CD8-positive, alpha-beta memory T cell (primary cell): ENCODE results near the gene STPG3. TPM values are rescaled to one million over a fixed set of nuclear protein-coding genes. Genes with fewer than 3 reads are reported as not detected.
A peak's percentile ranks its signal among the peaks of the same experiment; 100 is the strongest.

ENCODE experiments used
- CTCF ChIA-PET: fragments of 350-600 bp; sonication (Branson Sonifier 250); formaldehyde crosslinking; loops from one replicate; lab custom pipeline; 2021; ENCODE audit warnings: antibody characterized with exemption; lab: Charles Lee
- POLR2A ChIA-PET: fragments of 350-600 bp; sonication (Branson Sonifier 250); formaldehyde crosslinking; loops from one replicate; lab custom pipeline; 2021; ENCODE audit warnings: antibody characterized with exemption; lab: Charles Lee
- DNase-seq, 5 donors: peaks; one replicate each; pipeline versions ENCODE4 v3.0.0 to v3.0.0-alpha.2; 2020 to 2022; ENCODE audit warnings: mixed read lengths in 1 of 5
- H3K27ac ChIP-seq: one replicate; pipeline ENCODE4 v1.7.0; 2013; ENCODE audit warnings: low read depth, mild to moderate bottlenecking, low read length, moderate library complexity
- H3K27me3 ChIP-seq: 2 replicates; pipeline ENCODE4 v1.7.0; 2013; ENCODE audit warnings: low read length, mild to moderate bottlenecking; ENCODE audit not compliant: insufficient read depth, poor library complexity, severe bottlenecking
- H3K36me3 ChIP-seq: 2 replicates; pipeline ENCODE4 v1.7.0; 2013; ENCODE audit warnings: mild to moderate bottlenecking, low read length, moderate library complexity; ENCODE audit not compliant: insufficient read depth
- H3K4me1 ChIP-seq: 2 replicates; pipeline ENCODE4 v1.7.0; 2013; ENCODE audit warnings: mild to moderate bottlenecking, low read length, moderate library complexity; ENCODE audit not compliant: insufficient read depth
- H3K4me3 ChIP-seq: 2 replicates; pipeline ENCODE4 v1.7.0; 2013; ENCODE audit warnings: mild to moderate bottlenecking, low read length
- H3K9me3 ChIP-seq: 2 replicates; pipeline ENCODE4 v1.7.0; 2013; ENCODE audit warnings: mild to moderate bottlenecking, low read length
- H3K27ac Mint-ChIP-seq, 8 donors: one replicate each; pipeline ENCODE4 v1.8.0; 2020 to 2021; ENCODE audit warnings: mixed read lengths in 8 of 8, mild to moderate bottlenecking in 6 of 8, inconsistent platforms in 3 of 8, moderate library complexity in 3 of 8
- H3K27me3 Mint-ChIP-seq, 2 donors: one replicate each; pipeline ENCODE4 v1.8.0; 2020 to 2021; ENCODE audit warnings: mixed read lengths in 2 of 2, mild to moderate bottlenecking in 1 of 2, moderate library complexity in 1 of 2
- H3K36me3 Mint-ChIP-seq, 3 donors: one replicate each; pipeline ENCODE4 v1.8.0; 2020 to 2021; ENCODE audit warnings: mixed read lengths in 3 of 3, inconsistent platforms in 1 of 3, mild to moderate bottlenecking in 1 of 3
- H3K4me1 Mint-ChIP-seq, 3 donors: one replicate each; pipeline ENCODE4 v1.8.0; 2020 to 2021; ENCODE audit warnings: mixed read lengths in 3 of 3, inconsistent platforms in 1 of 3, mild to moderate bottlenecking in 1 of 3
- H3K4me3 Mint-ChIP-seq, 7 donors: one replicate each; pipeline ENCODE4 v1.8.0; 2020 to 2021; ENCODE audit warnings: mixed read lengths in 7 of 7, mild to moderate bottlenecking in 6 of 7, moderate library complexity in 4 of 7, inconsistent platforms in 2 of 7
- H3K9me3 Mint-ChIP-seq, 5 donors: one replicate each; pipeline ENCODE4 v1.8.0; 2020 to 2022; ENCODE audit warnings: mixed read lengths in 5 of 5, mild to moderate bottlenecking in 3 of 5, moderate library complexity in 2 of 5, inconsistent platforms in 1 of 5
- polyA plus RNA-seq: library from polyadenylated mRNA; unstranded; fragments of 300-500 nt; fragmentation: Illumina TruSeq; gene quantifications from one replicate; pipeline ENCODE4 v1.2.3, GENCODE V29; 2021
- total RNA-seq, 2 experiments: library from RNA; stranded (reverse); gene quantifications; one replicate each; pipeline ENCODE4 v1.2.3, GENCODE V29; 2021

Gene STPG3
- total and polyA plus RNA-seq, 3 experiments from 2014 or later = 0.27 to 0.28 TPM; not detected in 1

DNA sequence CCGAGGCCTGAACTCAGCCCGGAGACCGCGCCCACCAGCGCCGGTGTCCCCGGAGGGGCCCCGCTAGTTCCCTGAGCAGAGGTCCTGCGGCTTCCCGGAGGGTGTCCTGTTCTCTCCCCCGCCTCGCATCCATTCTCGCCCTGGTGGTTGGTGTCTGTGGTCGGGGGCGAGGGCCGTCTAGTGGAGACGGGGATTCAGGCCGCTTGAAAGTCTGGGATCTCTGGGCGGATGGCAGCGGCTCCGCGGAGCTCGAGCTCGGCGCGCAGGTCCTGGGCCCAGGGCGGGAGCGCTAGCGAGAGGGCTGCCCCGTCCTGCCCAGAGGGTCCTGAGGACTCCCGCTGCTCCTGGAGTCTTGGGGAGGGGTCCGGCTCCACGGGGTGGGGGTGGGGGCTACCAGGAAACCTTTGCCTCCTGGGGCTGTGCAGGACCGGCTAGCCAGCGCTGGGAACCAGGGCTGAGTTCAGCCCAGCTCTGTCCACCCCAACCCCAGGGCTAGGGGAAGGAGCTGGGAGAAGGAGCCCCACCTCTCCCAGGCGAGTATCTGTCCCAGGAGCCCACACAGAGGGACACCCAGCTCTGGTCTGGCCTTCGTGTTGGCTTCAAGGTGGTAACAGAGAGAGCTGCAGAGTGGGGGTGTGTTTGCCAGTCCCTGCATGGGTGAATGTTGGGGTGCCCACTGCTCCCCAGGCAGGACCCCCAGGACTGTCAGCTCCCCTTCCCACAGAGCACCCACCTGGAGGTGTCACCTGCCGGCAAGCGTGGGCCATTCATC, 30.4 kb downstream of the STPG3 start:
- no peaks in the 10 kb centered on the region for H3K27me3 ChIP-seq
- H3K27me3 Mint-ChIP-seq = peaks cover 4 to 5% of the 10 kb centered on the region in 2 donors
- no peaks in the 10 kb centered on the region for H3K36me3 ChIP-seq
- H3K4me1 ChIP-seq = peaks cover 11% of the 10 kb centered on the region
- peaks cover 0 to 8% (median 0%) of the 10 kb centered on the region in 5 donors for H3K9me3 Mint-ChIP-seq
- ChIA-PET CTCF (no interaction called here), POLR2A (no interaction called here)
- no peak overlapping the region for H3K27ac Mint-ChIP-seq
- H3K4me3 ChIP-seq = no peak overlapping the region
- no peak for DNase-seq
- H3K4me1 Mint-ChIP-seq = peaks cover 4 to 15% (median 6%) of the 10 kb centered on the region in 3 donors
- H3K4me3 Mint-ChIP-seq = no peak overlapping the region
- no peaks in the 10 kb centered on the region for H3K36me3 Mint-ChIP-seq
- H3K27ac ChIP-seq = no peak overlapping the region
- no peaks in the 10 kb centered on the region for H3K9me3 ChIP-seq

DNA sequence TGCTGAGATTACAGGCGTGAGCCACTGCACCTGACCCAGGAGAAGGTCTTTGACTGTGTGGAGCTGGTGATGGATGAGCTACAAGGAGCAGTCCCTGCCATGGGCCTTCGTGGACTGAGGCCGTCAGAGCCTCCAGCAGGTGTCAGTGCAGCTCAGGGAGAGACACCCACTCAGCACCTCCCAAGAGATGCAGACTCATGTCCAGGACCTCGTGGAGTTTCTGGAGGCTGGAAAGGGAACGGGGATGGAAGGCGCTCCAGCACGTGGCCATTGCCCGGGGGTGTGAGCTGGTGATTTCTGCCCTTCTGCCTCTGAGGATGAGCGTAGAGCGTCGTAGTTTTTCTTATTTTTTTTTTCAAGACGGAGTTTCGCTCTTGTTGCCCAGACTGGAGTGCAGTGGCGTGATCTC, 35.9 kb downstream of the STPG3 start:
- H3K27ac ChIP-seq = no peak overlapping the region

DNA sequence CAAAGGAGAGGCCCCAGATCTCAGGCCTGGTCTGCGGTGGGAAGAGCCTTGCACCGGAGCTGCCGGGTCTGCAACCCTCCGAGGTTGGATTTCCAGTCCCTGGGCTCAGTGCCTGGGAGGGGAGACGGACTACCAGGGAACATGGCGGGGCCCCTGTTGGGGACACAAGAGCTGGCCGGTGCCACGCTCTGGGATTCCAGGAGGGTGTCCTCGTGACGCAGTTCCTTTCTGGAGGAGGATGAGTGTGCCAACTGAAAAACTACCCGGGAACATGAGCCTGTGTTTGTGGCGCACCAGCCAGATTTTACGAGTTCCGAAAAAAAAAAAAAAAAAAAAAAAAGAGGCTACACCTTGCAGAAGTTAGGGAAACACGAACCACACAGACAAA, 42.0 kb downstream of the STPG3 start:
- H3K27me3 Mint-ChIP-seq = peaks cover 24 to 32% of the 10 kb centered on the region in 2 donors
- CTCF ChIA-PET = interaction anchor here (0.6 to 0.9 kb wide), 2 partner anchors 13 to 56 kb away, joined by 3 read pairs; no protein-coding TSS in a partner anchor
- peak overlapping the region in 1 of 8 donors; percentile 6 for H3K27ac Mint-ChIP-seq

More for the DNA sequence above, 35.9 kb downstream of the STPG3 start:
- H3K9me3 Mint-ChIP-seq = peaks cover 0 to 8% (median 0%) of the 10 kb centered on the region in 5 donors
- CTCF ChIA-PET = interaction anchor here (1.0 to 1.2 kb wide), 2 partner anchors 10 to 241 kb away, joined by 3 read pairs; no protein-coding TSS in a partner anchor
- peaks cover 0 to 4% (median 2%) of the 10 kb centered on the region in 3 donors for H3K4me1 Mint-ChIP-seq
- peaks cover 2 to 7% of the 10 kb centered on the region in 2 donors for H3K27me3 Mint-ChIP-seq
- DNase-seq = no peak
- H3K4me3 Mint-ChIP-seq = no peak overlapping the region
- H3K4me1 ChIP-seq = no peaks in the 10 kb centered on the region
- no peaks in the 10 kb centered on the region for H3K36me3 ChIP-seq
- H3K36me3 Mint-ChIP-seq = no peaks in the 10 kb centered on the region
- no peaks in the 10 kb centered on the region for H3K9me3 ChIP-seq
- H3K27ac Mint-ChIP-seq = no peak overlapping the region
- no peak overlapping the region for H3K4me3 ChIP-seq
- H3K27me3 ChIP-seq = no peaks in the 10 kb centered on the region
- POLR2A ChIA-PET = no interaction called here

DNA sequence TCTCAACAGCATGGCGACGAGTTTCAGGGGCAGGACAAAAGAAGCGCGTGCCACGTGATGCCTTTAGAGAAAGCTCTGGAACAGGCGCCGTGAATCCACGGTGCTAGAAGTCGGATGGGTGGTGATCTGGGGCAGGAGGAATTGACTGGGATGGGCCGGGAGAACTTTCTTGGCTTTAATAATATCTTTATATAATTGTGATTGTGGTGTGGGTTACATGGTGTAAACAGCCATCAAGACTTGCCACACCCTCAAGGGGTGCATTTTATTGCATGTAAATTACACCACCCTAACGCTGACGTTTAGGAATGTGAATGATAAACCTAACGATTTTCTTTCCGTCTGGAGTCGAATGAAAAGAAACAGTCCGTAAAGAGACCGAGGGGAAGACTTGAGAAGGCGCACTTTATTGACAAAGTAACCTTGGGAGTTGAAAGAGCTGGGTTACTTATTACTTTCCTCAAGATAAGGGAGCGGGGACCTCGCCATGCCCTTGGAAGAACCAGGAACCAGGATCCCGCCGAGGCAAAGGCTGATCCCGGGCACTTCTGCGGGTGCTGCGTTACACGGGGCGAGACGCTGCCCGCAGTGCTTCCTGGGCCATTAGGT, 42.5 kb downstream of the STPG3 start:
- Mint-ChIP-seq H3K4me3 (peak overlapping the region in 1 of 7 donors; percentile 67), H3K27ac (peak overlapping the region in 1 of 8 donors; percentile 6), H3K9me3 (peaks cover 0 to 5% (median 0%) of the 10 kb centered on the region in 5 donors), H3K4me1 (peaks cover 0 to 9% (median 5%) of the 10 kb centered on the region in 3 donors), H3K27me3 (peaks cover 27 to 32% of the 10 kb centered on the region in 2 donors), H3K36me3 (no peaks in the 10 kb centered on the region)
- peaks cover 40% of the 10 kb centered on the region for H3K27me3 ChIP-seq
- ChIA-PET POLR2A (no interaction called here), CTCF (interaction anchor here (0.9 kb wide), 1 partner anchor 13 kb away, joined by 3 read pairs; no protein-coding TSS in a partner anchor)
- H3K4me3 ChIP-seq = no peak overlapping the region
- H3K27ac ChIP-seq = no peak overlapping the region
- no peaks in the 10 kb centered on the region for H3K9me3 ChIP-seq
- DNase-seq = no peak
- H3K36me3 ChIP-seq = no peaks in the 10 kb centered on the region
- H3K4me1 ChIP-seq = peaks cover 7% of the 10 kb centered on the region

More for the DNA sequence above, 42.0 kb downstream of the STPG3 start:
- H3K27me3 ChIP-seq = peaks cover 35% of the 10 kb centered on the region
- Mint-ChIP-seq H3K36me3 (no peaks in the 10 kb centered on the region), H3K4me1 (peaks cover 0 to 9% (median 5%) of the 10 kb centered on the region in 3 donors), H3K4me3 (peak overlapping the region in 2 of 7 donors; percentile 23 to 67), H3K9me3 (peaks cover 0 to 5% (median 0%) of the 10 kb centered on the region in 5 donors)
- POLR2A ChIA-PET = no interaction called here
- H3K9me3 ChIP-seq = no peaks in the 10 kb centered on the region
- H3K27ac ChIP-seq = no peak overlapping the region
- no peak overlapping the region for H3K4me3 ChIP-seq
- H3K4me1 ChIP-seq = peaks cover 7% of the 10 kb centered on the region
- no peak for DNase-seq
- H3K36me3 ChIP-seq = no peaks in the 10 kb centered on the region

DNA sequence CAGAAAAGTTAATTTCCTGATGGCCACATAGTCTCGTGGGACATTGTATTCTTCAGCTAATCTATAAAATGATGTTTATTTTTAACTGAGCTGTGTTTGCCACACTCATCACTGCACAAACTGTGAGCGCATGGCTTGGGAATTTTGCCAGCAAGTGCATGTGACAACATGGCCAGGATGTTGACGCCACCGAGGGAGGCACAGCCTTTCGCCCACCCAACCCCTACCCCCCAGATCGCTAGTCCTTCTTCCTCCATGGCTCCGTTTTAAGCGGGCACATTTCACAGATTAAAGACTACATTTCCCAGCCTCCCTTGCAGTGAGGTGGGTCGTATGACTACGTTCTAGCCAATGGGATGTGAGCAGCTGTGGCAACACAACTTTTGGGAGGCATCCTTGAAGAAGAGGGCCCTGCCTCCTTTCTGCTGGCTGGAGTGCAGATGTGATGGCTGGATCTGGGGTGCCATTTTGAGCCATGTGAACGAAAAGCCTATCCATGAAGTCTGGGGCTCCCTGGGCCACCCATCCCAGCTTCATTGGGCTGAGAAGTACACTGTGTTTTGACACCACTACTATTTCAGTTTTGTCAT, 43.1 kb downstream of the STPG3 start:
- H3K27ac ChIP-seq = no peak overlapping the region
- H3K4me1 Mint-ChIP-seq = peaks cover 0 to 9% (median 5%) of the 10 kb centered on the region in 3 donors
- DNase-seq = no peak
- H3K9me3 ChIP-seq = no peaks in the 10 kb centered on the region
- H3K36me3 ChIP-seq = no peaks in the 10 kb centered on the region
- ChIA-PET CTCF (interaction anchor here (0.9 kb wide), 1 partner anchor 14 kb away, joined by 3 read pairs; no protein-coding TSS in a partner anchor), POLR2A (no interaction called here)
- peak overlapping the region in 1 of 8 donors; percentile 67 for H3K27ac Mint-ChIP-seq
- H3K4me3 ChIP-seq = no peak overlapping the region
- peaks cover 45% of the 10 kb centered on the region for H3K27me3 ChIP-seq
- H3K4me1 ChIP-seq = peaks cover 7% of the 10 kb centered on the region
- peaks cover 32 to 33% of the 10 kb centered on the region in 2 donors for H3K27me3 Mint-ChIP-seq
- H3K36me3 Mint-ChIP-seq = no peaks in the 10 kb centered on the region
- H3K9me3 Mint-ChIP-seq = peaks cover 0 to 5% (median 0%) of the 10 kb centered on the region in 5 donors
- peak overlapping the region; percentile 17 to 67 (median 45) for H3K4me3 Mint-ChIP-seq

DNA sequence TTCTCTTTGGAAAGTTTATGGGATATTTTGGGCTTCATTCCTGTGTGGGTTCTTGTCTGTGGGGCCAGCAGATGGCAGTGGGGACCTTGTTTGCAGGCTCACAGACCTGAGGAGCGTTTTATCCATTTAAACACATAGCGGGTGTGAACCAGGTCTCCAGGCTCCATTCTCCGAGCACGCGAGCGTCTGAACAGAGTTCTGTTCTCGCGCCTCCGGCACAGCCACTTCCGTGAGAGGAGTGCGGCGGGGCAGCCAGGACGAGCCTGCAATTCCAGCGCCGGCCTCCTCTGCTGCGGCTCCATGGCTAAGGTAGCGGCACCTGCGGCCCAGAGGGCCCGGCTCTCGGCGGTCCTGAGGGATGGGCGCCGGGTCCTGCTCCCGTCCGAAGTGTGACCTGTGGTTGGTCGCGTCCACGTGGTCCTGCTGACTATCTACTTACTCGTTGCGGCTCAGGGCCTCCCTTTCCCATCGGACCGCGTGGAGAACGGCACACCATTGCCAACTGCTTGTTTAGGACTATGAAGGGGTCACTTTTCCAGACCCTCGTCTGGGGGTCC, 43.7 kb downstream of the STPG3 start:
- H3K27ac ChIP-seq = no peak overlapping the region
- POLR2A ChIA-PET = no interaction called here
- peak overlapping the region; percentile 34 for H3K4me3 ChIP-seq
- peaks cover 0 to 9% (median 5%) of the 10 kb centered on the region in 3 donors for H3K4me1 Mint-ChIP-seq
- CTCF ChIA-PET = no interaction called here
- H3K36me3 ChIP-seq = no peaks in the 10 kb centered on the region
- H3K27me3 Mint-ChIP-seq = peaks cover 32 to 35% of the 10 kb centered on the region in 2 donors
- H3K4me1 ChIP-seq = peaks cover 7% of the 10 kb centered on the region
- peaks cover 49% of the 10 kb centered on the region for H3K27me3 ChIP-seq
- H3K4me3 Mint-ChIP-seq = peak overlapping the region; percentile 28 to 60 (median 44)
- peaks cover 0 to 5% (median 0%) of the 10 kb centered on the region in 5 donors for H3K9me3 Mint-ChIP-seq
- H3K36me3 Mint-ChIP-seq = no peaks in the 10 kb centered on the region
- no peak for DNase-seq
- H3K9me3 ChIP-seq = no peaks in the 10 kb centered on the region
- peak overlapping the region in 1 of 8 donors; percentile 67 for H3K27ac Mint-ChIP-seq

DNA sequence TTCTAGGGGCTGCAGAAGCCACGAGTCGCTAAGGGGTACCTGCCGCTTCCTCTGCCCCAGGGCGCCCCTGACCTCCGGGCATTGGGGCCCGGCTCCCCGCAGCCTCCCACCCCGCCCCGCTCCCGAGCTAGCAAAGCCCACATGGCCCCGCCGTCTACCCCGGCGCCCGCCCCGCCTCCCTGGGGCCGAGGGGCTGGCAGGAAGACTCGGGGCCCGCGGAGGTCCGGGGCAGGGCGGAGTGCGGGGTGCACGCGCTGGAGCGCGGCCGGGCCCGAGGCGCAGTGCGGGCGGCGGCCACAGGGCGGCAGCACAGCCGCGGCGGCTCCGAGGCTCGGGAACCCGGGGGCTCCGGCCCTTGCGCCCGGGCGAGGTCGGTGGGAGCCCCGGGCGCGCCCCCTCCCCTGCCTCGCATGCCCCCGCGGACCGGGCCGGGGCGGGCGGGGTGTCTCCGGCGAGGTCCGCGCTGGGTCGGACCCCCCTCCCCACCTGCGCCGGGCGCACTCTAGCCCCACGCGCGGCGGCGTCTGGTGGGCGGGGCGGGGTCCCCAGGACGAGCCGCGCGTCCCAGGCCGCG, 44.2 kb downstream of the STPG3 start:
- ChIA-PET POLR2A (no interaction called here), CTCF (no interaction called here)
- no peaks in the 10 kb centered on the region for H3K9me3 ChIP-seq
- no peaks in the 10 kb centered on the region for H3K36me3 ChIP-seq
- peaks cover 32 to 39% of the 10 kb centered on the region in 2 donors for H3K27me3 Mint-ChIP-seq
- H3K4me1 ChIP-seq = peaks cover 12% of the 10 kb centered on the region
- H3K4me3 ChIP-seq = peak overlapping the region; percentile 34
- H3K27ac ChIP-seq = no peak overlapping the region
- no peak overlapping the region for H3K27ac Mint-ChIP-seq
- H3K27me3 ChIP-seq = peaks cover 52% of the 10 kb centered on the region
- peak overlapping the region in 2 of 7 donors; percentile 43 to 56 for H3K4me3 Mint-ChIP-seq
- H3K4me1 Mint-ChIP-seq = peaks cover 0 to 12% (median 7%) of the 10 kb centered on the region in 3 donors
- no peaks in the 10 kb centered on the region for H3K36me3 Mint-ChIP-seq
- peaks cover 0 to 5% (median 0%) of the 10 kb centered on the region in 5 donors for H3K9me3 Mint-ChIP-seq
- peak in 4 of 5 donors; percentile 23 to 49 (median 30) for DNase-seq
